Tongue (tissue), 2 donors: ENCODE results near the gene CCHCR1. TPM values are rescaled to one million over a fixed set of nuclear protein-coding genes. Genes with fewer than 3 reads are reported as not detected.

Experiments used
- DNase-seq: peaks from one replicate; pipeline ENCODE4 v3.0.0-alpha.2; 2015
- total RNA-seq: library from RNA; depleted of rRNA; stranded (reverse); fragments of >200 nt; gene quantifications from one replicate; pipeline ENCODE4 v1.2.3, GENCODE V29; 2014

CCHCR1 gene
- total RNA-seq, 1 donor from 2014 or later = 14.2 TPM

DNA sequence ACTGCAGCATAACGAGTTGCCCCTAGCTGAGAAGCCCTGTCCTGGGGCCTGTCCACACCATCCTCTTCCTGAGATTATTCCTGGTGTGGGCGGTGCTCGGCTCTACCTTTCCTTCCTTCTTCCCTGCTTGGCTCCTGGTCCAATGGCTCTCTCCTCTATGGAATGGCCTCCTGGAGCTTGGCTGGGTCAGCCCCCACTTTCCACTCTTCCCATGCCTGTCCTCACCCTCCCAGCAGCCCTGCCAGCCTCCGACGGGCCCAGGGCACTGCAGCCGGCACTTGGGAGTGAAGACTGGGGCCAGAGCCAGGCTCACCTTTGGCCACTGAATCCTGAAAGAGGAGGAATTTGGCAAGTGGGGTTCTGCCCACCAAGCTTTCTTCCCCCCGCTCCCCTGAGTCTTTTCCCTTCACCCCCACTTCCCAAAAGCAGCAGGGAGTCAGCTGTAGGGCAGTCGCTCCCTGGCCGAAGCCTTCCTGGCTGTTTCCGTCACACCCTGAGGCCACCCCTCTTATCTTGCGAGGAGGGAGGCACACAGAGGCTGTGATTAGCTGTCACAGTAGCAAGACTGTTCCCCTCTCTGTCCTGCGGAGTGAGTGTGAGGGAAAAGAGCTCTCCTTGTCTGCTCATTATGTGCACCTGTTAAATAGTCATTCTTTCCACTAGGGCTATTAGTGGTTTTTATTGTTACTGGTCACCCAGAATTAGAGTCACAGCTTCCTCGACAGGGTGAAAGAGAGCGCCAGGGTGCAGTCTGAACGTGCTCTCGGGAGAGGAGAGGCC, 31.0 kb downstream of the CCHCR1 start:
- DNase-seq = no peak

DNA sequence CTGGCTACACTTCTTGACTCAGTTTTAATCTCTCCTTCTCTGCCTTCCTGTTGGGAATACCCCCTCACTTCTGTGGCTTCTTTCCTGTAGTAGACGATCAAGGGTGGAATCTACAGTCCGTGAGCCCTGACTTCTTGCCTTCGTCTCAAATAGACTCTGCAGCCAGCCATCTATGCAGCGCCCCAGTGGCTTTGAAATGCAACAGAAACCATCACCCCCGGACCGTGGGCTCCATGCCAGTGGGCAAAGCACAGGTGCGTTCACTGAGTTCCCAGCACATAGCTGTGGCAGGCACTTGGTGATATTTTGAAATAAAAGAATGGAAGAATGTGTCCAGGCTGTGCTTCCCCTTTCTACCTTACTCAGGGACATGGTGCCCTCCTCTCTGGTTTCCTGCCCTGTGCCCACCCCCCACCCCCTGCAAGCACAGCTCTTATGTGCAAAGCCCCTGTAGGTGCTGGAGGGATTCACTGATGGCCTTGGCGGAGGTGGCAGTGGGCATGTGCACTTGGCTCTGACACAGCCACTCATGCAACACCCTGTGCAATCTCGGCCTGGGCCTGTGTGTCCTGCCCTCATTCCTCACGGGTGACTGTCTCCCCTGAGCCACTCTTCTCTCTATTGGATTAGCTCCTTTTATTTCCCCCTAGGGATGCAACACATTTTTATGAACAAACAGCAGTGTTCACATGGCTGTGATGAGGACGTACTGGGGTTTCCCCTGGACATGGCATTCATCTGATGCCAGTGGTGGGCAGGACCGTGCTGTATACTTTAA, 31.8 kb downstream of the CCHCR1 start:
- DNase-seq = no peak

DNA sequence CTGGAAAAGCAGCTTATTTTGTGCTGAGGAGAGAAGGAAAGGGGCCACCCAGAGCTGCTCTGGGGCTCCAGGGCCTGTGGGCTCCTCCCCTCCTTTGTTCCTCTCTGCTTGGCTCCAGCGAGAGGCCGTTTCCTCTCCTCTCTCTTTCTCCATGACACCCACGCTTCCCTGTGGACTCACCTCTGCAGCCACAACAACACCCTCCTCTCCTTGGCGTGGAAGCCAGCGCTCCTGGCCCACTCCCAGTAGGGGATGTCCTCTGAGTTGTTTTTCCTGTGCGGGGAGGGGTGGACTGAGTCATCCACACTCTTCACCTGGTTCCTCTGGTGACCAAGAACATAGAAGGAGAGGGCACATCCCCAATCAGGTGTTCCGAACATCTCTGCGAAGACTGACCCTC, 32.4 kb downstream of the CCHCR1 start:
- DNase-seq = peak; percentile 70

DNA sequence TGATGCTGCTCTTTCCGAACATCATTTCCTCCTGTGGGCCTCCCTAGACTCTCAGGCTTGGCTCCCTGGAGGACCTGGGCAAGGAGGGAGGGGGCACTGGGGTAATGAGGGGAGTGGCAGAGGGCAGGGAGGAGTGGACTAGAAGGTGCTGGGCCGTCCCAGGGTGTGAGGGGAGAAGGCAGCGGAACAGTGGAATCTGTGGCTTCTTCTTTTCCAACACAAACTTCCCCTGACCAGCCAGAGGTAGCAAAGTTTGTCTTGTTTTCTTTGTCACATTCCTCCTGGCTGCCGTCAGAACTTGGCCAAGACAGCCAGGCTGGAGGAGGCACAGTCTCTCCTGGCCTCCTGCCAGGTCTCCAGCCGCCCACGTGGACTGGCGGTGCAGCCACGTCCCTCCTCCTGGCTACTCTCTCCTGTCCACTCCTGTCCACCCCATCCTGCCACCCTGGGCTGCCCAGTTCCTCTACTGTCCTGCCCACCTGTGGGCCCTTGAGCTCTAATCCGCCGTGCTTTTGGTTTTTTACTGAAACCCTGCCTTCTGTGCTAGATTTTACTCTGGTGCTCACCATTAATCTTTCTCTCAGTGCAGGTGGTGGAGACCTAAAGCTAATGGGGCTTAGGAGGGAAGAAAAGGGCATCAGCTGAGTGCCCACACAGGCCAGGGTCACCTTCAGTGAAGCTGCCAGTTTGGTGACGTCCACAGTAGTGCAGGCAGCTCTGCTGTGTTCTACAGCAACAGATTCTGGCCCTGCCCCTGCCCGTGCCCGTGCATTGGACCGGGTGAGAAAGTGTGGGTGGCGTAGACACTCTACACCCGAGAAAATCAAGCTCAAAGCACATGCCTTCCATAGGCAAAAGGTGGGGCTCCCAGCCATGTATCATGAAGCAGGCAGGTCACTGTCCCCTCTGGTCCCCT, 34.6 kb downstream of the CCHCR1 start:
- DNase-seq = peak; percentile 87

DNA sequence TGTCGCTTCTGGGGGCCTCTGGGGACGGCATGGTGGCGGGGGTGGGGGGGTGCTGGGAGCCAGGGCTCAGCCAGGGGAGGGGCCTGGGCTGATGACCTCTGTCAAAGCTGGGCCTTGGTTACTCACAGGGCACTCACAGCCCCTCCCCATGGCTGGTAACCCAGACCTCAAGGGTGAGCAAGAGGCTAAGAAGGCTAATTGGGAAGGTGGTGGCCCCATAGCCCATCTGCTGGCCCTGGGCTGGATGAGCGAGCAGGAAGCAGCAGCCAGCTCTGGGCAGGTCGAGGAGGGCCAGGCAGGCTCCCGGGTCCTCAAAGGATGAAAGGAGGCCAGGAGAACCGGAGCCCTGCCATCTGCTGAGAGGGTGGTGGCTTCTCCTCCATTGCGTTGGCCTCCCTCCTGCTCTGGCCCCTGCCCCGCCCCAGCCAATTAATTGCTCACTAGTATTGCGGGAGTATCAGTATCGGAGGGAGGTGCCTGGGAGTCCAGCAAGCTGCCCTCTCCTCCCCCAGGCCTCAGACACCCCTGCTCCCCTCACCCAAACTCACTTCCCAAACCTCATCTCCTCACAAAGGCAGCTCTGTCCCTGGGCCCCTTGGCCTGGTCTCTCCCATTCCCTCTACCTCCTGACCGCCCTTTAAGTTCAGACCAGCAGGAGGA, 36.3 kb downstream of the CCHCR1 start:
- no peak for DNase-seq

DNA sequence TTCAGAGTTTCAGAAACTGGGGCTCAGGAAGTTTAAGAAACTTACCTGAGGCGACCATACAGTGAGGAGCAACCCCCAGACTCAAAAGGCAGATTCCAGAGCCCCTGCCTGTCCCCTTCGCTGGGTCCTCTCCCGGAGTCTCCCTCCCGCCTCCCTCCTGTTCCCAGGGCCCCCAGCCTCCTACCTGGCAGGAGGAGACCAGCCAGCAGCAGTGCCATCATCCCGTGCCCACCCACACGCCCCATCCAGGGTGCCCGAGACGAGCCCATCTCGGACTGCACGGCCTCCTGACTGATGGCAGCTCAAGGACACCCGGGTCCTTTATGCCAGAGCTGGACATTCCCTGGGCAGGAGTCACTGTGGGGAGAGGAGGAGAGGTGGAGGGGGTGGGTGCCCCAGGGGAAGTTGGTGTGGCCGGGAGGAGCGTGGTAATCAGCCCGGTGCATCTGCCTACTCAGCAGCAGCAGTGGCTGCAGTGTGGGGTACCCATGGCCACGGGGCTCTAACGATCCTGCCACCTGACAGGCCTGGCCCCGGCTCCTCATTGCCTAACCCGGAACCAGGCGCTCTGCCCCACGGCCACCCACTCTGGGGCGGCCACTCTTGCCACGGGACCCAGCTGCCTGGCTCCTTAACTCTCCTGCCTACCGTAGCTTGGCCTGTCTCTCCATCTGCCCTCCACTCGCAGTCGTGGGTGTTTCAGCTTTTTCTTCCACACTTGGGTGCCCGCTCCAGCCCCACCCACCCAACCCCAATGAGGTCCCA, 37.3 kb downstream of the CCHCR1 start, which contains the start of gene CDSN:
Gene CDSN, minus strand, starts transcription at position 296 of the 765 bp plus-strand sequence. Its CDS starts 27 bp downstream, at position 269.
- DNase-seq = no peak

DNA sequence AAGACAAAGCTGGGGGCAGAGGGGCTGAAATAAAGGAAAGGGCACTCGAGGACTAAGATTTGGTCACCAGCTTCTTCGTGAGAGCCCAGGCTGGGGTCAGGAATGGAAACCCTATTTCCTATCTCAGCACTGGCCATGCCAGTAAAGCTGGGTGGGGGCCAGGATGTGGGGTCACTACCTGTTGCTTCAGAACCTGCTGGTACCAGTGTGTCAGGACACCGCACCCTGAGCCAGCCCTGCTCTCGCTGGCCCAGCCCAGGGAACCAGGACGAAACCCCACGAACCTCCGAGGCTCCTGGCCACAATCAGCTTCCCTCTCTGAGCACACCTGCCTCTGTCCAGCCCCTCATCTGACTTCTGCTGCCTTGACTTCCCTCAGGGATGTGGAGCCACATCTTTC, 39.4 kb downstream of the CCHCR1 start:
- no peak for DNase-seq

DNA sequence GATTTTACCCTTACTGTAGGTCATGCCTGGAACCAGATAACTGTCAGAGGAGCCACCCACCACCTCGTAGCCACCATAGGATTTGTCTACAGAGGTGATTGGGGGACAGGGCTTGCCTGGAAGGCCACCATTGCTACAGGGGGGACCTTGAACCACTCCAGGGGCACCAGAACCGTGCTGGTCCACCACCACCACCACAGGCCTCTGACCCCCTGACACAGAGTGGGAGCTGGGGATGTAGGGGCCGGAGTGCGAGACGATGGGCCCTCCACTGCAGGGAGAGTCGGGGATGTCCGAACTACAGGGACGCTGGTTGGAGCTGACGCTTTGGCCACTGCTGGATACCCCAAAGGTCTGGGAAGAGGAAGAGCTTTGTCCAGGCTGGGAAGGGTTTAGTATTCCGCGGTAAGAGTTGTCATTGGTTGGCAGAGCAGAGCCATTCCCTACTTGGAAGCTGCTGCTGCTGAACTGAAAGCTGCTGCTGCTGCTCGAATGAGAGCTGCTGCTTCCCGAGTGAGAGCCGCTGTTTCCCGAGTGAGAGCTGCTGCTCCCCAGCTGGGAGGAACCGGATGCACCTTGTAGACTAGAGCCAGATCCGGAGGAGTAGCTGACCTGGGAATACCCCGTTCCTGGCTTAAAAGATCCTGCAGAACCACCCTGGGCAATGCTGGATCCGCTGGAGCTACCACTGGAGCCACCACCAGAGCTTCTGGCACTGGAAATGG, 40.8 kb downstream of the CCHCR1 start:
- DNase-seq = no peak

DNA sequence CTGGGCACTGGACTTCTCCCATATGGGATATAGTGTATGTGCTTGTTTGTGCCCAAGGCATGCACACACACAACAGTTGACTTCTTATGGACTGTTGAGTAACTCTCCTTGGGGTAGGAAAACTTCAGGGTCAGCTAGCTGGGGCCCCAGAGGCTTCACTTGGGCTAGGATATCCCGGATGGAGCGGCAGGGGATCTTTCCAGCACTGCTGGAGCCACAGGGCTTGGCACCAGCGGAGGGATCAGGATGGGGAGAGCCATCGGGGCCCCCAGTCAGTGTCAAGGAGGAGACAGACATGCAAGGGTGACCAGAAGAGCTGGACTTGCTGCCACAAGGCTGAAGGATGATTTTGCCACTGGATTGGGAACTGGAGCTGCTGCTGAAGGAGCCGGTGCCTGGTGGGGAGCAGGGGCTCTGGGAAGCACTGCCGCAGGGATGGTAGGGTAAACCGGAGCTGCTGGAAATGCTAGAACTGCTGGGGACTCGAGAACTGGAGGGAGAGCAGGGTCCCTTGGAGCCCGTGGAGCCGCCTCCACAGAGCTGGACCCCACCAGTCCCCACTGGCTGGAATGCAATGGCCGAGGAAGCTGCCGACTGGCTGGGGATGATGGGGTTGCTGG, 41.6 kb downstream of the CCHCR1 start:
- no peak for DNase-seq

DNA sequence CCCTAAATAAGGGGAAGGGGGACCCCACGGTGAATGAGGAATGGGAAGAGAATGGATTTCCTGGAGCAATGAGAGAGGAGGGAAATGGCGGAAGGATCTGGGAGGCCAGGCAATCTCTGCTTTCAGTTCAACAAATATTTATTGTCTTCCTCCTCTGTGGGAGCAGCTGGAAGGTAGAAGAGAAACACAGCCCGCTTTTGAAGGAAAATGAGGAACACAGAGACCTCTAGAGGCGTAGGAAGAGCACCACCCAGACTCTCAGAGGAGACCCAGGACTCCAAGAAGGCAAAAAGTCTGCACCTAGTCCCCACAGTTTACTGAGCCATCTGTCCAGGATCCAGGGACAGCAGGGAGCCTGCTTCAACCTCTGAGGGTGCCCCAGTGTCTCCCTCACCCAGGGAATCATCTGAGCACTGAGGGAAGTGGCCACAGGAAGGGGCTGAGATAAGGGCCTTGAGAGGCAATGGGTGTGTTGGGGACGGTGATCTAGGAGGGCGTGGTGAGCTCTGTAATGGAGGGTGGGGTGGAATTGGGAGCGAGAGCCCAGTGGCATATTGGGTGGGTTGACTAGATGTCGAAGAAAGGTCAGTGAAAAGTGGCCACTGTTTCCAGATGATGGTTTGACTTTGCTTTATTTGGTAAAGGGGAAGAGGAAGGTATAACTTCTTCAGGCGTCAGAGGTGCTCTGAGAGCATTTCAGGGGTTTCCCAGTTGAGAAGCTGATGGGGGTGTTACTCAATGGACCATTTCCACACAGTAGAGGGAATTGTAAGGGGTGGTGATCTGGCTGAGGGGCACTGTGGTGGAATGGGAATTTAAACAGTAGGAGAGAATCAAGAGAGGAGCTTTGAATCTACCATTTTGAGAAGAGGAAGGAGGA, 42.4 kb downstream of the CCHCR1 start:
- DNase-seq = no peak

DNA sequence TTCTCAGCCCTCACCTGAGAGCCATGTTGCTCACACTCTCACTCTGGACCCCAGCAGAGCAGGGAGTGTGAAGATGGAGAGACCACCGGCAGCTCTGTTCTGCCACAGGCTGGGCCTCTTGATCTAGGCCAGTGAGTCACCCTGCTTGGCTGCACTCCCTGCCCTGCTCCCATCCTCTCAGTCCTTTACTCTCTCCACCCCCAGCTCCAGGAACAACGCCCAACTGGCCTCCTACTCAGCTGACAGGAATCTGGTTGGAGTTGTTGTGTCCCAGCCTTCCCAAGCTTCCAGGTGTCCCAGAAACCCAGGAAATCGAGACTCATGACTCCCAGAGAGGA, 43.1 kb downstream of the CCHCR1 start, which contains the start of gene PSORS1C1:
Gene PSORS1C1, plus strand, starts transcription at position 260 of the 338 bp plus-strand sequence. CDS start 14,833 bp downstream, outside the sequence.
- peak; percentile 51 for DNase-seq

DNA sequence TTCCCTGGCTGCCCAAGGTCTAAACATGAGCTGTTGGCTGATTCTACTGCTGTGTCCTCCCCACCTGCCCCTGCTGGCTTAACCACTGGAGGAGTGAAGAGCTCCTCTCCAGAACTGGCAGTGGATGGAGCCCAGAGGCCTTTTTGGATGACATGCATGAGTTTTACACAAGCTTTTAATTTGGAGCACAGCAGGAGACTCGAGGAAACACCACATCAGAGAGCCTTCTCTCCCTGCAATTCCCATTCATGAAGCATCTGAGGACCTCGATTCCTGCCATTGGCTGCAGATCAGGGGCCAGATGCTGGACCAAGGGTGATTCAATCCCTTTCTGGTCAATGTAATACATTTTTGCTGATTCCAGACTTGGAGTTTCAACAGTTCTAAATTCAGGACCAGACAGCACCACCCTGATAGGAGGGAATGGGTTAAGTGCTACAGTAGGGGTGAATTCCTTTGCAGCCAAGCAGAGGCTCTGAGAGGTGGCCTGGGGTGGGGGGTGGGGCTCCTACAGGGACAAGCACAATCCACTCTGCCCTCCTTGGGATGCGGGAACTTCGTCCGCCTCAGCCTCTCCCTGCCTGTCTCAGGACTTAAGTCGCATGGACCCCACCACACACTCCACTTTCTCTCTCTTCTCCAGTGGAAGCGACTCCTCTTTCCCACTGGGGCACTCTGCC, 43.6 kb downstream of the CCHCR1 start:
- peak; percentile 68 for DNase-seq

DNA sequence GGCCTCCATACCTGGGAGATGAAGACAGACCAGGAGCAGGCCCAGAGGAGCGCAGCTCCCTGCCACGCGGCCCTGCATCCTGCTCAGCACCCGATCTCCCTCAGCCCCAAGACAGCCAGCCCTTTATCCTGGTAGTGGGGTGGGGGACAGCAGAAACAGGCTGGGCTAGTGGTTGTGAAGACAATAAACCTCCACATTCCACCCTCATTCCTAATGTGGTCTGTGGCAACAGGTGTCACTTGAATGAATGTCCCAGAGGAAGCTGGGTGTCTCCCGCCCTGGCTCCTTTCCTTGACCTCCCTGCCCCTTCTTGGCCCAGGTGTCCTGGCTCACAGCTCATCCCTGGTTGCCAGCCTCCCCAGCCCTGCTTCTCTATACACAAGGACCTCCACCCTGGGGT, 45.1 kb downstream of the CCHCR1 start, which contains the start of gene C6orf15:
Gene C6orf15, minus strand, starts transcription at position 98 of the 400 bp plus-strand sequence. Its CDS starts 20 bp downstream, at position 78.
- no peak for DNase-seq

DNA sequence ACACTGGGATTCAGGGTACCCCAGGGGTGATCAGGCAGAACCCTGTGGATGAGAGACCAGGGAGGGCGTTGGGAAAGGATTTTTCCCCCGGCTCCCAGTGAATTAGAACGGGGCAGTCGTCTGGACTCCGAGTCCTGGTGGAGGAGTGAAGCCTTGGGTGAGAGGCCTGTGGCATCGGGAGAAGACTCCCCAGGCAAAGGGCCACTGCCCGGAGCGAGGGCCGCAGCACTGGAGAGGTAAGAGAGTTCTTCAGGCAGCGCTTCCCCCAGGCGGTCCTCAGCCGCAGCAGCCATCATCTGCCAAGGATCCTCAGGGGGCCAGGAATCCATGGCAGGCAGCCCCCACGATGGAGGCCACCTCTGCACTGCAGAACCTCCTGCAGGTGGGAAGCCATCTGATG, 45.9 kb downstream of the CCHCR1 start:
- DNase-seq = no peak

DNA sequence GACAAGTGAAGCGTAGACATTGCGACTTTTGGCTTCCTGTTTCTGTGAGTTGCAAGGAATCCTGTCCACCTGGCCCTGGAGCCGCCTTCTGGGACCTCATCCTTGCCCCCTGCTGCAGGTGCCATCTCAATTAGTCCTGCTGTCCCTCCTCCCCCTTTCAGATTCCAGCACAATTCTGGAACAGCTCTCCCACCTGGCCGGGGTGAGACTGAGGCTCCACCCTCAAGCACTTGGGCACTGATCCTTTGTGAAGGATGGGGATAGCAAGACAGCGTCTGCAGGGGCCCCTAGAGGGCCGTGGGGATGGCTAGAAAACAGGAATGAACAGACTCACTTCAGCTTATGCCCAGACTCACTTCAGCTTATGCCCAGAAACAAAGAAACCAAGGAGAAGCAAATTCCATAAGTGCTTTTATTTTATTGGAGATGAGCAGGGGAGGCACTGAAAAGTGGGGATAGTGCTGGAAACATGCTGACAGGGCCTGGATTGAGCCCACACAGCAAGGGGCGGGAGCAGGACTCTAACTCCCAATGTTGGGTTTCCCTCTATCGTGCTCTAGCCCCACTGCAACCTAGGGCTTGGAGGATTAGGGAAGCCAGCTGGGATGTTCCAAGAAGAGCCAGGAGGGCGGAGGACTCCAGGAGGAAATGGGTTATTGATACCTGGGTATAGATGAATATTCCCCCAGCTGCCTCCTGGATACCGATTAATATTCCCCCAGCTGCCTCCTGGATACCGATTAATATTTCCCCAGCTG, 46.6 kb downstream of the CCHCR1 start:
- no peak for DNase-seq

DNA sequence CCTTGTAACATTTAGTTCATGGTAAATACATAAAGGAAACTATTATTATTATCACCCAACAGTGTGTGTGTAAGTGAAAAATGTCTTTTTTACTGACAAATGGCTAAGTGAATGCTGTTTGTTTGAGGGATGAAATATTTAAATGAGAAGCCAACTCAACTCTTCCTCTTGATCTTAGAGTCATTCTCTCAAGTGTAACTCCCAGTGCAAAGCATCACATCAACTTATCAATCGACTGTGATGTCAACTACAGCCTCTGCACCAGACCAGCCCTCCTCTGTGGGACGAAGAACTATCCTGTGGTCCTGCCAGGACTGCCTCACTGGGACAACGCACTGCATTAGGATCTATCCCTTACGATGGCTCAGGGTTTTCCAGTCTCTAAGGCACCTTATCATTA, 50.5 kb downstream of the CCHCR1 start:
- DNase-seq = no peak

DNA sequence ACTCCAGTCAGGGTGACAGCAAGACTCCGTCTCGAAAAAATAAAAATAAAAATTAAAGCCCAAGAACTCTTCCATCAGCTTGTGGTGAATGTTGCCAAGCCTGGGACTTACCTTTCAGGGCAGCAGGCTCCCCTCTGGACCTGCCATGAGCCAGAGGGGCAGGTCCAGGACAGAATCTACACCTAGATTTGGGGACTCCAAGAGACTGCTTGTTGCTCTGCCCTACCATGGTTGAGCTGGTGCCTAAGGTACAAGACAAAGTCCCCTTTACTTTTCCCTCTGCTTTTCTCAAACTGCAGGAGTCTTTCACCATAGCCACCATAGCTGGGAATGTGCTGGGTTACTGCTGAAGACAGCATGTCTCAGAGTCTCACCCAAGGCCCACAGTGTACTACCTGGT, 54.5 kb downstream of the CCHCR1 start:
- DNase-seq = no peak
